HL-60 (cell line): ENCODE data around the gene OFD1.

Experiments
- DNase-seq, 2 experiments: peaks; one replicate each; pipeline ENCODE4 v3.0.0-alpha.2; 2010 to 2020; ENCODE audit warnings: low read depth in 1 of 2, low spot score in 1 of 2
- H3K27ac ChIP-seq: fragments of 250-450 bp; sonication (Bioruptor Pico); replicated peaks from 2 replicates; pipeline ENCODE4 v1.5.1; 2020; ENCODE audit warnings: mild to moderate bottlenecking, moderate library complexity
- H3K27me3 ChIP-seq: fragments of 250-450 bp; sonication (Bioruptor Pico); 2 replicates; pipeline ENCODE4 v1.5.1; 2021; ENCODE audit warnings: mild to moderate bottlenecking, moderate library complexity; ENCODE audit not compliant: insufficient read depth, poor library complexity, severe bottlenecking
- H3K4me3 ChIP-seq: replicated peaks from 2 replicates; pipeline ENCODE4 v1.5.1; 2011; ENCODE audit warnings: mild to moderate bottlenecking, control low read depth, low read length; ENCODE audit not compliant: insufficient read depth
- GABPA ChIP-seq: IDR thresholded peaks from 2 replicates; pipeline ENCODE4 v1.6.1; 2012; ENCODE audit warnings: low read depth
- POLR2AphosphoS5 ChIP-seq: IDR thresholded peaks from 2 replicates; pipeline ENCODE4 v1.6.1; 2012; ENCODE audit warnings: low read depth
- SPI1 ChIP-seq: IDR thresholded peaks from 2 replicates; pipeline ENCODE4 v1.6.1; 2012; ENCODE audit warnings: low read depth, mild to moderate bottlenecking, borderline replicate concordance
- TF ChIP-seq, protein P1 (sequence below): IDR thresholded peaks from one replicate; pipeline ENCODE4 v1.5.1; 2011; ENCODE audit warnings: low read length, control low read depth, inconsistent platforms; ENCODE audit not compliant: insufficient read depth
- TF ChIP-seq, protein P2 (sequence below): IDR thresholded peaks from 2 replicates; pipeline ENCODE4 v1.6.1; 2012; ENCODE audit warnings: low read depth; ENCODE audit not compliant: insufficient replicate concordance

Gene OFD1

DNA sequence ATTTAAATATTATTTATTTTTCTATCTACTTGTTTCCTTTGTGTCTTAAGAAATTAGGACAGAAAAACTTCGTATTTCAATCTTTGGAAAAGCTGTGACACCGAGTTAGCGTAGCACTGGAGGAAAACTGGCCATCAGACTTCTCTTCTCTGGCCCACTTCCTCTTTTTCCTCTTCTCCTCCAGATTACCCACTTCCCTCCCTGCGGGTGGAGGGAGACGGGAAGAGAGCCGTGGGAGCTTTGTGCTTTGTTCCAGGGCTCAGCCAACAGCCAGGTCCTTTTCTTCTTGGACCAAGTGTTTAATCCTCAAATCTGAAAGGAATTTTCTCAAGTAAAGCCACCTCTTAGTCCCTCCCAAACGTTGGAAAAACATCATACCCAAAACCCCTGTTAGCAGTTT lies 29.7 kb downstream of the OFD1 start:
- TF ChIP-seq, protein P1, sequence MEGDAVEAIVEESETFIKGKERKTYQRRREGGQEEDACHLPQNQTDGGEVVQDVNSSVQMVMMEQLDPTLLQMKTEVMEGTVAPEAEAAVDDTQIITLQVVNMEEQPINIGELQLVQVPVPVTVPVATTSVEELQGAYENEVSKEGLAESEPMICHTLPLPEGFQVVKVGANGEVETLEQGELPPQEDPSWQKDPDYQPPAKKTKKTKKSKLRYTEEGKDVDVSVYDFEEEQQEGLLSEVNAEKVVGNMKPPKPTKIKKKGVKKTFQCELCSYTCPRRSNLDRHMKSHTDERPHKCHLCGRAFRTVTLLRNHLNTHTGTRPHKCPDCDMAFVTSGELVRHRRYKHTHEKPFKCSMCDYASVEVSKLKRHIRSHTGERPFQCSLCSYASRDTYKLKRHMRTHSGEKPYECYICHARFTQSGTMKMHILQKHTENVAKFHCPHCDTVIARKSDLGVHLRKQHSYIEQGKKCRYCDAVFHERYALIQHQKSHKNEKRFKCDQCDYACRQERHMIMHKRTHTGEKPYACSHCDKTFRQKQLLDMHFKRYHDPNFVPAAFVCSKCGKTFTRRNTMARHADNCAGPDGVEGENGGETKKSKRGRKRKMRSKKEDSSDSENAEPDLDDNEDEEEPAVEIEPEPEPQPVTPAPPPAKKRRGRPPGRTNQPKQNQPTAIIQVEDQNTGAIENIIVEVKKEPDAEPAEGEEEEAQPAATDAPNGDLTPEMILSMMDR = no peak
- no peak for TF ChIP-seq POLR2AphosphoS5
- peak; percentile 99 for TF ChIP-seq SPI1
- TF ChIP-seq, protein P2, sequence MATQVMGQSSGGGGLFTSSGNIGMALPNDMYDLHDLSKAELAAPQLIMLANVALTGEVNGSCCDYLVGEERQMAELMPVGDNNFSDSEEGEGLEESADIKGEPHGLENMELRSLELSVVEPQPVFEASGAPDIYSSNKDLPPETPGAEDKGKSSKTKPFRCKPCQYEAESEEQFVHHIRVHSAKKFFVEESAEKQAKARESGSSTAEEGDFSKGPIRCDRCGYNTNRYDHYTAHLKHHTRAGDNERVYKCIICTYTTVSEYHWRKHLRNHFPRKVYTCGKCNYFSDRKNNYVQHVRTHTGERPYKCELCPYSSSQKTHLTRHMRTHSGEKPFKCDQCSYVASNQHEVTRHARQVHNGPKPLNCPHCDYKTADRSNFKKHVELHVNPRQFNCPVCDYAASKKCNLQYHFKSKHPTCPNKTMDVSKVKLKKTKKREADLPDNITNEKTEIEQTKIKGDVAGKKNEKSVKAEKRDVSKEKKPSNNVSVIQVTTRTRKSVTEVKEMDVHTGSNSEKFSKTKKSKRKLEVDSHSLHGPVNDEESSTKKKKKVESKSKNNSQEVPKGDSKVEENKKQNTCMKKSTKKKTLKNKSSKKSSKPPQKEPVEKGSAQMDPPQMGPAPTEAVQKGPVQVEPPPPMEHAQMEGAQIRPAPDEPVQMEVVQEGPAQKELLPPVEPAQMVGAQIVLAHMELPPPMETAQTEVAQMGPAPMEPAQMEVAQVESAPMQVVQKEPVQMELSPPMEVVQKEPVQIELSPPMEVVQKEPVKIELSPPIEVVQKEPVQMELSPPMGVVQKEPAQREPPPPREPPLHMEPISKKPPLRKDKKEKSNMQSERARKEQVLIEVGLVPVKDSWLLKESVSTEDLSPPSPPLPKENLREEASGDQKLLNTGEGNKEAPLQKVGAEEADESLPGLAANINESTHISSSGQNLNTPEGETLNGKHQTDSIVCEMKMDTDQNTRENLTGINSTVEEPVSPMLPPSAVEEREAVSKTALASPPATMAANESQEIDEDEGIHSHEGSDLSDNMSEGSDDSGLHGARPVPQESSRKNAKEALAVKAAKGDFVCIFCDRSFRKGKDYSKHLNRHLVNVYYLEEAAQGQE = no peak
- H3K27ac ChIP-seq = no peak overlapping the region
- H3K27me3 ChIP-seq = no peaks in the 10 kb centered on the region
- DNase-seq = peak in 1 of 2 experiments; percentile 30
- no peak overlapping the region for H3K4me3 ChIP-seq

DNA sequence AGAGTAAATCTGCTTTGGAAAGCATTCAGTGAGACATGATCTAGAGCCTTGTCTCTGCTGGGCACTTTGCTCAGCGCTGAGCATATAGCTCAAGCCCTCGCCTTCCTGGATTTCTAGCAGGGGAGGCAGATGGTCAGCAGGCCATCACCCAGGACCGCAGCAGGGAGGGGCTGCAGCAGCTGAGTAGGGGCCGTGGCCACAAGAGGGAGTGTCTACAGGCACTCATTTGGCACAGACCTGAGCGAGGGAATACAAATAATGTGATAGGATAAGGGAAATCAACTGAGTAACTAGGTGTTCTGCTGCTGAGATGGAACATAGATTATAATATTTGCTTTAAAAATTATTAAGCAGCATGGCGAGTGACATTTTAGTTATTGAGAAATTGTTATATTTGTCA lies 30.2 kb downstream of the OFD1 start:
- H3K27me3 ChIP-seq = no peaks in the 10 kb centered on the region
- no peak overlapping the region for H3K27ac ChIP-seq
- H3K4me3 ChIP-seq = no peak overlapping the region
- no peak for DNase-seq
- TF ChIP-seq, protein P1 = no peak
- TF ChIP-seq GABPA = no peak
- TF ChIP-seq POLR2AphosphoS5 = no peak
- no peak for TF ChIP-seq SPI1
- TF ChIP-seq, protein P2 = no peak

DNA sequence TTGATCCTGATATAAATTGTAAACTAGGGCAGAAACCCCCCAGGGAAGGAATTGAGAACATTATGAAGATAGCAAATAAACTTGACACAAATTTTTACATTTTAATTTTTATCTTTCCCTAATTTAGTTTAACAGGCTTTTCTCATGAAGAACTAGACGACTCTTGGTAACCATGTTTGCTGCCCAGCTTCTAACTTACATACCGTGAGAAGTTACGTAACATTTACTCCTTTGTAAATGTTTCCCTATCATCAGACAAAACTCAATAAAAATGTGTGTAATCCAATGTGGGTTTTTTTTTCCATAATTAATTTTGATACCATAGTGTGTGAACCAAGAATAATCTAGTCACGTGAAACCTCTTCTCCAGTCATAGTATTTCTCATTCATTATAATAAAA lies 34.4 kb downstream of the OFD1 start:
- TF ChIP-seq POLR2AphosphoS5 = no peak
- TF ChIP-seq, protein P2 = no peak
- TF ChIP-seq, protein P1 = no peak
- TF ChIP-seq SPI1 = no peak
- no peak for TF ChIP-seq GABPA
- Histone ChIP-seq H3K27ac (no peak overlapping the region), H3K27me3 (no peaks in the 10 kb centered on the region), H3K4me3 (no peak overlapping the region)
- no peak for DNase-seq
